H1 (cell line): ENCODE measurements around the gene WRAP73. TPM values are rescaled to one million over a fixed set of nuclear protein-coding genes. Genes with fewer than 3 reads are reported as not detected.

Experiments
- CTCF ChIA-PET: fragments of 300-600 bp; sonication (Branson Sonifier 250); formaldehyde crosslinking; loops from one replicate; lab custom pipeline; 2021; ENCODE audit not compliant: partially characterized antibody; lab: Charles Lee
- POLR2A ChIA-PET: fragments of 300-600 bp; sonication (Branson Sonifier 250); formaldehyde crosslinking; loops from one replicate; lab custom pipeline; 2021; ENCODE audit warnings: inconsistent platforms; ENCODE audit not compliant: partially characterized antibody; lab: Charles Lee
- DNase-seq, 2 experiments: peaks; one replicate each; pipeline versions ENCODE4 v3.0.0 to v3.0.0-alpha.2; 2010 to 2022; ENCODE audit warnings: low spot score in 2 of 2, low read depth in 1 of 2, mixed read lengths in 1 of 2
- FAIRE-seq: peaks from 2 replicates; lab custom pipeline; 2011; peaks lifted over from hg19 to GRCh38; lab: Jason Lieb, UNC
- H2AFZ ChIP-seq: 2 replicates; pipeline ENCODE4 v1.8.1; 2012; ENCODE audit warnings: low read length, inconsistent platforms
- H2AK5ac ChIP-seq: 2 replicates; pipeline ENCODE4 v1.6.1; 2013; ENCODE audit warnings: low read depth, low read length
- H2BK120ac ChIP-seq: replicated peaks from 2 replicates; pipeline ENCODE3; 2013; ENCODE audit warnings: low read depth, low read length, inconsistent platforms
- H2BK12ac ChIP-seq: 2 replicates; pipeline ENCODE4 v1.6.1; 2013; ENCODE audit warnings: low read depth, low read length
- H2BK15ac ChIP-seq: 2 replicates; pipeline ENCODE4 v1.6.1; 2013; ENCODE audit warnings: low read length
- H2BK20ac ChIP-seq: 2 replicates; pipeline ENCODE4 v1.6.1; 2013; ENCODE audit warnings: low read length
- H2BK5ac ChIP-seq: 2 replicates; pipeline ENCODE4 v1.6.1; 2013; ENCODE audit warnings: low read depth, low read length
- H3K14ac ChIP-seq: 2 replicates; pipeline ENCODE4 v1.6.1; 2013; ENCODE audit warnings: inconsistent platforms; ENCODE audit not compliant: insufficient read length
- H3K18ac ChIP-seq: 2 replicates; pipeline ENCODE4 v1.6.1; 2013; ENCODE audit warnings: low read length; ENCODE audit errors: extremely low read depth
- H3K23ac ChIP-seq: 2 replicates; pipeline ENCODE4 v1.6.1; 2013; ENCODE audit warnings: inconsistent platforms; ENCODE audit not compliant: insufficient read length
- H3K23me2 ChIP-seq: 2 replicates; pipeline ENCODE4 v1.6.1; 2013; ENCODE audit warnings: low read depth, low read length
- H3K27ac ChIP-seq: 2 replicates; pipeline ENCODE4 v1.6.1; 2011; ENCODE audit warnings: low read depth, low read length, inconsistent platforms
- H3K27me3 ChIP-seq, 4 experiments: replicated peaks in 1 of 4; 1 replicate in 1 of 4; 2 replicates in 3 of 4; pipeline versions ENCODE4 v1.6.1 to v1.8.1; 2011 to 2013; ENCODE audit warnings: low read length in 3 of 4, mild to moderate bottlenecking in 3 of 4, inconsistent platforms in 2 of 4, mixed read lengths in 2 of 4, moderate library complexity in 1 of 4; ENCODE audit not compliant: control insufficient read depth in 3 of 4, insufficient read depth in 3 of 4; ENCODE audit errors: extremely low read depth in 1 of 4
- H3K36me3 ChIP-seq, 4 experiments: 2 replicates each; pipeline versions ENCODE4 v1.6.1 to v1.8.1; 2011 to 2013; ENCODE audit warnings: mild to moderate bottlenecking in 4 of 4, low read length in 3 of 4, moderate library complexity in 2 of 4, control low read depth in 1 of 4, inconsistent platforms in 1 of 4; ENCODE audit not compliant: insufficient read depth in 4 of 4, control insufficient read depth in 2 of 4
- H3K4ac ChIP-seq: replicated peaks from 2 replicates; pipeline ENCODE3; 2013; ENCODE audit warnings: low read length, low read depth, mixed read lengths, inconsistent platforms; ENCODE audit not compliant: insufficient read length
- H3K4me1 ChIP-seq, 4 experiments: replicated peaks in 1 of 4; 1 replicate in 1 of 4; 2 replicates in 3 of 4; pipeline versions ENCODE4 v1.6.1 to v1.8.1; 2011 to 2013; ENCODE audit warnings: low read length in 3 of 4, inconsistent platforms in 2 of 4, mixed read lengths in 1 of 4; ENCODE audit not compliant: insufficient read depth in 4 of 4, control insufficient read depth in 3 of 4
- H3K4me2 ChIP-seq, 2 experiments: 2 replicates each; pipeline versions ENCODE4 v1.6.1 to v1.8.1; 2011 to 2013; ENCODE audit warnings: low read depth in 2 of 2, low read length in 2 of 2, control low read depth in 1 of 2, inconsistent platforms in 1 of 2, mild to moderate bottlenecking in 1 of 2; ENCODE audit not compliant: insufficient read depth in 1 of 2
- H3K4me3 ChIP-seq, 4 experiments: fragments of 200-600, 300-600 bp in 1 of 4; sonication (generic), shearing (Covaris generic), sonication (Bioruptor Twin) in 1 of 4; 2 replicates each; pipeline versions ENCODE4 v1.5.1 to v1.8.1; 2011 to 2016; ENCODE audit warnings: low read length in 4 of 4, low read depth in 3 of 4, control low read depth in 2 of 4, inconsistent platforms in 2 of 4, mild to moderate bottlenecking in 2 of 4, mixed read lengths in 1 of 4, moderate library complexity in 1 of 4; ENCODE audit not compliant: insufficient read depth in 2 of 4; ENCODE audit errors: extremely low read depth in 1 of 4
- H3K56ac ChIP-seq: replicated peaks from 2 replicates; pipeline ENCODE3; 2013; ENCODE audit warnings: low read depth, mild to moderate bottlenecking, mixed read lengths, low read length, inconsistent platforms; ENCODE audit not compliant: insufficient read length
- H3K79me1 ChIP-seq: 2 replicates; pipeline ENCODE4 v1.6.1; 2013; ENCODE audit warnings: low read depth, low read length, control low read depth
- H3K79me2 ChIP-seq, 2 experiments: 2 replicates each; pipeline versions ENCODE4 v1.6.1 to v1.8.1; 2012 to 2013; ENCODE audit warnings: low read length in 2 of 2, mild to moderate bottlenecking in 2 of 2, inconsistent platforms in 1 of 2; ENCODE audit not compliant: insufficient read depth in 2 of 2, control insufficient read depth in 1 of 2
- H3K9ac ChIP-seq, 4 experiments: replicated peaks in 1 of 4; 1 replicate in 1 of 4; 2 replicates in 3 of 4; pipeline versions ENCODE4 v1.6.1 to v1.8.1; 2011 to 2013; ENCODE audit warnings: low read depth in 3 of 4, low read length in 3 of 4, control low read depth in 2 of 4, mild to moderate bottlenecking in 2 of 4, moderate library complexity in 2 of 4, inconsistent platforms in 1 of 4; ENCODE audit errors: extremely low read depth in 1 of 4
- H3K9me3 ChIP-seq, 2 experiments: 2 replicates each; pipeline versions ENCODE4 v1.6.1 to v1.8.1; 2012 to 2013; ENCODE audit warnings: mild to moderate bottlenecking in 2 of 2, moderate library complexity in 2 of 2, control low read depth in 1 of 2, inconsistent platforms in 1 of 2, low read depth in 1 of 2, low read length in 1 of 2, mixed read lengths in 1 of 2; ENCODE audit not compliant: insufficient read depth in 2 of 2
- H4K20me1 ChIP-seq, 2 experiments: replicated peaks in 1 of 2; 2 replicates each; pipeline versions ENCODE3 to v1.8.1; 2011 to 2013; ENCODE audit warnings: inconsistent platforms in 2 of 2, low read length in 2 of 2, mild to moderate bottlenecking in 1 of 2; ENCODE audit not compliant: insufficient read depth in 2 of 2, control insufficient read depth in 1 of 2
- H4K5ac ChIP-seq: 2 replicates; pipeline ENCODE4 v1.6.1; 2013; ENCODE audit warnings: low read length, low read depth, mixed read lengths, inconsistent platforms; ENCODE audit not compliant: insufficient read length
- H4K8ac ChIP-seq: 2 replicates; pipeline ENCODE4 v1.8.0; 2013; ENCODE audit warnings: mild to moderate bottlenecking, moderate library complexity, low read length, inconsistent platforms; ENCODE audit not compliant: insufficient read depth; ENCODE audit errors: extremely low read depth
- H4K91ac ChIP-seq: replicated peaks from 2 replicates; pipeline ENCODE3; 2013; ENCODE audit warnings: low read length, mixed read lengths, inconsistent platforms; ENCODE audit not compliant: insufficient read length
- CHD1 ChIP-seq: IDR thresholded peaks from 2 replicates; pipeline ENCODE4 v1.6.1; 2012; ENCODE audit warnings: low read depth, low read length, improper control_type of control experiment
- EP300 ChIP-seq, 2 experiments: IDR thresholded peaks; 1 replicate in 1 of 2; 2 replicates in 1 of 2; pipeline ENCODE4 v1.6.1; 2011 to 2012; ENCODE audit warnings: low read depth in 2 of 2, low read length in 2 of 2, mild to moderate bottlenecking in 2 of 2, borderline replicate concordance in 1 of 2, inconsistent platforms in 1 of 2, moderate library complexity in 1 of 2
- FOSL1 ChIP-seq: IDR thresholded peaks from 2 replicates; pipeline ENCODE4 v1.6.1; 2011; ENCODE audit warnings: mild to moderate bottlenecking, low read depth, low read length, moderate library complexity; ENCODE audit not compliant: insufficient read depth
- HDAC2 ChIP-seq, 2 experiments: fragments of 300-600 bp in 1 of 2; sonication (generic) in 1 of 2; IDR thresholded peaks; 2 replicates each; pipeline ENCODE4 v1.6.1; 2011 to 2012; ENCODE audit warnings: low read depth in 2 of 2, low read length in 2 of 2, mild to moderate bottlenecking in 2 of 2, moderate library complexity in 2 of 2, borderline replicate concordance in 1 of 2, inconsistent platforms in 1 of 2
- KDM1A ChIP-seq: fragments of 200-600, 300-600 bp; sonication (generic); IDR thresholded peaks from 2 replicates; pipeline ENCODE4 v1.7.1; 2016; ENCODE audit warnings: mild to moderate bottlenecking, low read length, borderline replicate concordance
- KDM4A ChIP-seq: IDR thresholded peaks from one replicate; pipeline ENCODE4 v1.7.1; 2012; ENCODE audit warnings: low read depth, mild to moderate bottlenecking, moderate library complexity, low read length, inconsistent platforms; ENCODE audit not compliant: severe bottlenecking
- MAX ChIP-seq: IDR thresholded peaks from 2 replicates; pipeline ENCODE4 v1.6.1; 2012; ENCODE audit warnings: inconsistent platforms
- NRF1 ChIP-seq: IDR thresholded peaks from 2 replicates; pipeline ENCODE4 v1.6.1; 2011; ENCODE audit warnings: mild to moderate bottlenecking, low read depth, low read length, improper control_type of control experiment
- POU5F1 ChIP-seq: IDR thresholded peaks from 2 replicates; pipeline ENCODE4 v1.6.1; 2011; ENCODE audit warnings: low read depth, mild to moderate bottlenecking, low read length, moderate library complexity
- RFX5 ChIP-seq: IDR thresholded peaks from 2 replicates; pipeline ENCODE4 v1.6.1; 2011; ENCODE audit warnings: low read depth, low read length, improper control_type of control experiment, borderline replicate concordance
- SAP30 ChIP-seq: fragments of 300-600 bp; sonication (generic); IDR thresholded peaks from 2 replicates; pipeline ENCODE4 v1.7.1; 2012; ENCODE audit warnings: low read length, moderate library complexity, mild to moderate bottlenecking, inconsistent platforms; ENCODE audit not compliant: insufficient read depth, insufficient replicate concordance
- SP4 ChIP-seq: IDR thresholded peaks from 2 replicates; pipeline ENCODE4 v1.6.1; 2012; ENCODE audit warnings: low read length, inconsistent platforms
- SUZ12 ChIP-seq: fragments of 200-600 bp; sonication (generic); IDR thresholded peaks from 2 replicates; pipeline ENCODE4 v1.6.1; 2012; ENCODE audit warnings: mild to moderate bottlenecking, inconsistent platforms, low read length, moderate library complexity, mixed read lengths
- WGBS, 2 experiments: shearing (Covaris generic) in 1 of 2; methylation state at CpG; one replicate each; pipeline versions ENCODE4 v1.1.6 to v1.1.7; 2013 to 2015; ENCODE audit warnings: low lambda C conversion rate in 2 of 2, mixed read lengths in 2 of 2, inconsistent platforms in 1 of 2, low coverage in 1 of 2, missing lambda C conversion rate in 1 of 2; ENCODE audit not compliant: insufficient replicate concordance in 2 of 2, insufficient coverage in 1 of 2, insufficient read length in 1 of 2; ENCODE audit errors: extremely low coverage in 1 of 2, missing lambda C conversion rate in 1 of 2; 5-methylcytosine and 5-hydroxymethylcytosine counted together
- polyA plus RNA-seq, 7 experiments: library from polyadenylated mRNA; depleted of rRNA in 3 of 7; stranded (reverse) in 5 of 7; unstranded in 2 of 7; fragments of >200 nt in 5 of 7; fragments of 200-250 nt in 2 of 7; gene quantifications; 1 replicate in 5 of 7; 2 replicates in 1 of 7; 4 replicates in 1 of 7; pipeline versions ENCODE4 v1.2.1 to v1.2.3, GENCODE V29; 2011 to 2013; ENCODE audit warnings: missing spikeins in 2 of 7, mixed read lengths in 2 of 7
- total RNA-seq: library from RNA; stranded (reverse); fragmentation: NEBNext Ultra II Directional; extraction: Animal tissue kit (Norgen Biotek cat#: 25700); gene quantifications from 2 replicates; pipeline ENCODE4 v1.2.1, GENCODE V29; 2021

The WRAP73 gene
- total and polyA plus RNA-seq, 2 of the 8 experiments (the other 6 are each of a cell fraction or from before 2014, with no cell fraction given) = 30.3 to 50.7 TPM

GRCh38 chr1:3644273-3644672, 5.6 kb downstream of the WRAP73 start:
- Histone ChIP-seq H3K36me3 (peaks cover 0 to 17% (median 12%) of the 10 kb centered on the region in 4 experiments; a peak in 4 of 8 replicates), H4K8ac (no peak overlapping the region), H3K56ac (no peak overlapping the region), H3K23ac (no peak overlapping the region), H4K91ac (no peak overlapping the region), H3K27me3 (0 out of 7 replicates have a peak, but pooled peaks cover 0 to 2% (median 0%) of the 10 kb centered on the region in 4 experiments), H2BK12ac (no peak overlapping the region), H4K5ac (no peak overlapping the region), H3K9ac (no peak overlapping the region), H3K4ac (no peak overlapping the region), H3K9me3 (no peaks in the 10 kb centered on the region), H2BK20ac (no peak overlapping the region), H2AK5ac (no peak overlapping the region), H3K14ac (no peak overlapping the region), H2BK120ac (no peak overlapping the region), H3K4me2 (no peak overlapping the region), H2BK5ac (no peak overlapping the region), H3K79me2 (peaks cover 0 to 7% of the 10 kb centered on the region in 2 experiments; a peak in 1 of 4 replicates), H3K23me2 (no peaks in the 10 kb centered on the region), H3K79me1 (peaks cover 9% of the 10 kb centered on the region), H3K4me1 (peaks cover 0 to 4% (median 0%) of the 10 kb centered on the region in 4 experiments; a peak in 1 of 7 replicates), H3K27ac (no peak overlapping the region), H2BK15ac (no peak overlapping the region), H2AFZ (no peak overlapping the region), H3K4me3 (no peak overlapping the region), H3K18ac (no peak overlapping the region), H4K20me1 (peaks cover 0 to 8% of the 10 kb centered on the region in 2 experiments)
- DNase-seq (no peak), FAIRE-seq (no peak)
- ChIA-PET CTCF (interaction anchor here (1.4 kb wide), 1 partner anchor 9 kb away, joined by 3 read pairs; no protein-coding TSS in a partner anchor), POLR2A (no interaction called here)
- 84% methylated on average over 10 of the region's 25 CpGs; no CpG with 5 or more reads in 1 of the 2 experiments for WGBS, 2 experiments
- TF ChIP-seq KDM1A = no peak
- no peak for TF ChIP-seq KDM4A
- TF ChIP-seq FOSL1 = no peak
- TF ChIP-seq POU5F1 = no peak
- no peak for TF ChIP-seq SUZ12
- no peak for TF ChIP-seq SP4
- TF ChIP-seq RFX5 = no peak
- no peak for TF ChIP-seq MAX
- TF ChIP-seq EP300 (IDR thresholded peaks at IDR 0.05; ENCODE audit: borderline replicate concordance in 1 of 2, low read depth in 2 of 2, low read length in 2 of 2) = no peak
- TF ChIP-seq HDAC2 (IDR thresholded peaks at IDR 0.05; ENCODE audit: borderline replicate concordance in 1 of 2, low read depth in 2 of 2, low read length in 2 of 2) = no peak
- TF ChIP-seq CHD1 = no peak
- no peak for TF ChIP-seq NRF1
- TF ChIP-seq SAP30 = no peak
